ENCODE data around the gene CADPS.

GRCh38 chr3:62467966-62468722 is 407.1 kb downstream of the CADPS start:
- TF ChIP-seq CTCF (IDR thresholded peaks at IDR 0.05; ENCODE audit: poor library complexity), result no peak
- no peak for TF ChIP-seq EZH2 (IDR thresholded peaks at IDR 0.05; ENCODE audit: borderline replicate concordance)

Data from hepatocyte (in vitro differentiated cells).